K562 (cell line): Measurements from ENCODE around the gene MYG1. TPM values are rescaled to one million over a fixed set of nuclear protein-coding genes. Genes with fewer than 3 reads are reported as not detected.

Experiments
- ARNT ChIP-seq, 2 experiments: fragments of 450-650 bp; IDR thresholded peaks; 2 replicates each; pipeline ENCODE4 v1.6.1; 2016; ENCODE audit warnings: mild to moderate bottlenecking in 1 of 2
- CEBPZ ChIP-seq: fragments of 150-350 bp; IDR thresholded peaks from 2 replicates; pipeline ENCODE4 v1.6.1; 2014; ENCODE audit warnings: low read depth, mild to moderate bottlenecking, low read length, borderline replicate concordance
- EHMT2 ChIP-seq: fragments of 450-650 bp; IDR thresholded peaks from 2 replicates; pipeline ENCODE4 v1.6.1; 2018; ENCODE audit warnings: antibody characterized with exemption
- FOSL1 ChIP-seq: fragments of 200-800 bp; sonication (Bioruptor generic); conservative IDR thresholded peaks from 2 replicates; pipeline ENCODE4 v1.6.1; 2016; ENCODE audit warnings: missing genetic modification characterization, missing compliant biosample characterization
- HDAC3 ChIP-seq: fragments of 450-650 bp; IDR thresholded peaks from 2 replicates; pipeline ENCODE4 v1.6.1; 2018; ENCODE audit warnings: borderline replicate concordance, mild to moderate bottlenecking, moderate library complexity; ENCODE audit not compliant: partially characterized antibody
- HSF4 ChIP-seq: fragments of 250-450 bp; sonication (Bioruptor Pico); IDR thresholded peaks from 2 replicates; pipeline ENCODE4 v2.1.2; 2022; ENCODE audit warnings: mild to moderate bottlenecking, moderate library complexity, borderline replicate concordance
- MAFF ChIP-seq: IDR thresholded peaks from 2 replicates; pipeline ENCODE4 v1.6.1; 2012; ENCODE audit warnings: low read length, improper control_type of control experiment
- NFXL1 ChIP-seq: fragments of 450-650 bp; formaldehyde crosslinking; IDR thresholded peaks from 2 replicates; pipeline ENCODE4 v1.4.0; 2021; ENCODE audit warnings: mild to moderate bottlenecking
- NONO ChIP-seq, 2 experiments: fragments of 200-400 bp in 1 of 2; fragments of 450-650 bp in 1 of 2; formaldehyde crosslinking in 1 of 2; IDR thresholded peaks; 2 replicates each; pipeline ENCODE4 v1.6.1; 2017; ENCODE audit warnings: low read depth in 2 of 2, mild to moderate bottlenecking in 2 of 2, moderate library complexity in 2 of 2, low read length in 1 of 2
- PBX2 ChIP-seq, 2 experiments: IDR thresholded peaks in 1 of 2; conservative IDR thresholded peaks in 1 of 2; 2 replicates each; pipeline ENCODE4 v1.6.1; 2016; ENCODE audit warnings: low read depth in 2 of 2, mild to moderate bottlenecking in 1 of 2, missing compliant biosample characterization in 1 of 2, missing genetic modification characterization in 1 of 2, moderate library complexity in 1 of 2
- PURB ChIP-seq: sonication (generic); formaldehyde crosslinking; IDR thresholded peaks from 2 replicates; pipeline ENCODE4 v1.9.0; 2021; ENCODE audit warnings: low read depth, mild to moderate bottlenecking, missing genetic modification reagents
- RBM39 ChIP-seq: fragments of 200-400 bp; formaldehyde crosslinking; optimal IDR thresholded peaks from 2 replicates; pipeline ENCODE3; 2018; ENCODE audit warnings: low read depth, low read length
- RUNX1 ChIP-seq: sonication (generic); IDR thresholded peaks from 2 replicates; pipeline ENCODE4 v1.6.1; 2016; ENCODE audit warnings: antibody characterized with exemption, low read depth
- SMARCA4 ChIP-seq: fragments of 450-650 bp; IDR thresholded peaks from 2 replicates; pipeline ENCODE4 v1.6.1; 2016
- SNRNP70 ChIP-seq: fragments of 200-400 bp; formaldehyde crosslinking; optimal IDR thresholded peaks from 2 replicates; pipeline ENCODE3; 2017; ENCODE audit warnings: low read depth, low read length
- TCF7L2 ChIP-seq: fragments of 150-350 bp; IDR thresholded peaks from 2 replicates; pipeline ENCODE4 v1.6.1; 2016; ENCODE audit warnings: low read depth, mild to moderate bottlenecking, low read length, moderate library complexity
- ZBTB43 ChIP-seq: sonication (generic); formaldehyde crosslinking; IDR thresholded peaks from 2 replicates; pipeline ENCODE4 v1.8.0; 2023; ENCODE audit warnings: mild to moderate bottlenecking, missing genetic modification reagents
- ZNF239 ChIP-seq: fragments of 250-450 bp; sonication (Bioruptor Pico); IDR thresholded peaks from 2 replicates; pipeline ENCODE4 v1.4.0; 2020; ENCODE audit warnings: mild to moderate bottlenecking
- ZNF263 ChIP-seq: sonication (generic); formaldehyde crosslinking; IDR thresholded peaks from 2 replicates; pipeline ENCODE4 v1.8.0; 2022; ENCODE audit warnings: mild to moderate bottlenecking, missing genetic modification reagents, borderline replicate concordance
- ZNF586 ChIP-seq: fragments of 450-650 bp; formaldehyde crosslinking; conservative IDR thresholded peaks from 2 replicates; pipeline ENCODE4 v1.4.0; 2020; ENCODE audit warnings: mild to moderate bottlenecking, moderate library complexity
- ZNF707 ChIP-seq: fragments of 250-450 bp; sonication (Bioruptor Pico); conservative IDR thresholded peaks from 2 replicates; pipeline ENCODE4 v1.8.0; 2022; ENCODE audit warnings: inconsistent platforms, mild to moderate bottlenecking, moderate library complexity
- polyA plus RNA-seq, 8 experiments: library from polyadenylated mRNA; depleted of rRNA in 4 of 8; stranded (reverse) in 5 of 8; unstranded in 3 of 8; fragments of >200 nt; fragmentation: Nextera tagmentation in 2 of 8; fragmentation: Illumina TruSeq in 1 of 8; extraction: Ambion mirVana in 2 of 8; extraction: Trizol in 1 of 8; gene quantifications; 2 replicates each; pipeline versions ENCODE4 v1.2.1 to v1.2.3, GENCODE V29; 2011 to 2014; ENCODE audit warnings: inconsistent platforms in 1 of 8, missing spikeins in 1 of 8
- total RNA-seq, 7 experiments: library from RNA; depleted of rRNA in 6 of 7; stranded (reverse); fragments of >200 nt in 6 of 7; fragmentation: Illumina TruSeq in 2 of 7; extraction: Trizol in 2 of 7; gene quantifications; 2 replicates each; pipeline versions ENCODE4 v1.2.1 to v1.2.3, GENCODE V29; 2011 to 2021; ENCODE audit warnings: low replicate concordance in 1 of 7

Gene MYG1
- total and polyA plus RNA-seq, 9 of the 15 experiments (the other 6 are each of a cell fraction or from before 2014, with no cell fraction given) = 0.45 to 5.6 (median 2.1) TPM

GRCh38 chr12:53352331-53353256 lies 53.1 kb downstream of the MYG1 start (continued):
- TF ChIP-seq PBX2 (CRISPR knock-in tag; IDR thresholded peaks at IDR 0.05; ENCODE audit: low read depth) (no peak), PBX2 (tag; conservative IDR thresholded peaks at IDR 0.05; ENCODE audit: low read depth) (no peak), ZBTB43 (CRISPR knock-in tag) (no peak), RBM39 (no peak), TCF7L2 (no peak), HSF4 (CRISPR knock-in tag) (no peak), PURB (CRISPR knock-in tag) (no peak), ZNF239 (no peak), CEBPZ (no peak), ARNT (IDR thresholded peaks at IDR 0.05) (peak in 1 of 2 experiments; percentile 63; a peak in 1 of 4 replicates), ZNF586 (CRISPR knock-in tag) (no peak), ZNF263 (no peak), EHMT2 (no peak), RUNX1 (no peak), FOSL1 (tag) (no peak), HDAC3 (no peak), ZNF707 (CRISPR knock-in tag) (no peak), NONO (IDR thresholded peaks at IDR 0.05; ENCODE audit: low read depth in 2 of 2, low read length in 1 of 2) (no peak), SMARCA4 (no peak), SNRNP70 (no peak), MAFF (no peak), NFXL1 (CRISPR knock-in tag) (no peak)
